H1 (cell line): ENCODE data around the gene STARD3. TPM values are rescaled to one million over a fixed set of nuclear protein-coding genes. Genes with fewer than 3 reads are reported as not detected.

Experiments
- CTCF ChIA-PET: fragments of 300-600 bp; sonication (Branson Sonifier 250); formaldehyde crosslinking; loops from one replicate; lab custom pipeline; 2021; ENCODE audit not compliant: partially characterized antibody; lab: Charles Lee
- POLR2A ChIA-PET: fragments of 300-600 bp; sonication (Branson Sonifier 250); formaldehyde crosslinking; loops from one replicate; lab custom pipeline; 2021; ENCODE audit warnings: inconsistent platforms; ENCODE audit not compliant: partially characterized antibody; lab: Charles Lee
- DNase-seq, 2 experiments: peaks; one replicate each; pipeline versions ENCODE4 v3.0.0 to v3.0.0-alpha.2; 2010 to 2022; ENCODE audit warnings: low spot score in 2 of 2, low read depth in 1 of 2, mixed read lengths in 1 of 2
- FAIRE-seq: peaks from 2 replicates; lab custom pipeline; 2011; peaks lifted over from hg19 to GRCh38; lab: Jason Lieb, UNC
- H2AFZ ChIP-seq: 2 replicates; pipeline ENCODE4 v1.8.1; 2012; ENCODE audit warnings: low read length, inconsistent platforms
- H2AK5ac ChIP-seq: 2 replicates; pipeline ENCODE4 v1.6.1; 2013; ENCODE audit warnings: low read depth, low read length
- H2BK120ac ChIP-seq: replicated peaks from 2 replicates; pipeline ENCODE3; 2013; ENCODE audit warnings: low read depth, low read length, inconsistent platforms
- H2BK12ac ChIP-seq: 2 replicates; pipeline ENCODE4 v1.6.1; 2013; ENCODE audit warnings: low read depth, low read length
- H2BK15ac ChIP-seq: 2 replicates; pipeline ENCODE4 v1.6.1; 2013; ENCODE audit warnings: low read length
- H2BK20ac ChIP-seq: 2 replicates; pipeline ENCODE4 v1.6.1; 2013; ENCODE audit warnings: low read length
- H2BK5ac ChIP-seq: 2 replicates; pipeline ENCODE4 v1.6.1; 2013; ENCODE audit warnings: low read depth, low read length
- H3K14ac ChIP-seq: 2 replicates; pipeline ENCODE4 v1.6.1; 2013; ENCODE audit warnings: inconsistent platforms; ENCODE audit not compliant: insufficient read length
- H3K18ac ChIP-seq: 2 replicates; pipeline ENCODE4 v1.6.1; 2013; ENCODE audit warnings: low read length; ENCODE audit errors: extremely low read depth
- H3K23ac ChIP-seq: 2 replicates; pipeline ENCODE4 v1.6.1; 2013; ENCODE audit warnings: inconsistent platforms; ENCODE audit not compliant: insufficient read length
- H3K23me2 ChIP-seq: 2 replicates; pipeline ENCODE4 v1.6.1; 2013; ENCODE audit warnings: low read depth, low read length
- H3K27ac ChIP-seq: 2 replicates; pipeline ENCODE4 v1.6.1; 2011; ENCODE audit warnings: low read depth, low read length, inconsistent platforms
- H3K27me3 ChIP-seq, 4 experiments: replicated peaks in 1 of 4; 1 replicate in 1 of 4; 2 replicates in 3 of 4; pipeline versions ENCODE4 v1.6.1 to v1.8.1; 2011 to 2013; ENCODE audit warnings: low read length in 3 of 4, mild to moderate bottlenecking in 3 of 4, inconsistent platforms in 2 of 4, mixed read lengths in 2 of 4, moderate library complexity in 1 of 4; ENCODE audit not compliant: control insufficient read depth in 3 of 4, insufficient read depth in 3 of 4; ENCODE audit errors: extremely low read depth in 1 of 4
- H3K36me3 ChIP-seq, 4 experiments: 2 replicates each; pipeline versions ENCODE4 v1.6.1 to v1.8.1; 2011 to 2013; ENCODE audit warnings: mild to moderate bottlenecking in 4 of 4, low read length in 3 of 4, moderate library complexity in 2 of 4, control low read depth in 1 of 4, inconsistent platforms in 1 of 4; ENCODE audit not compliant: insufficient read depth in 4 of 4, control insufficient read depth in 2 of 4
- H3K4ac ChIP-seq: replicated peaks from 2 replicates; pipeline ENCODE3; 2013; ENCODE audit warnings: low read length, low read depth, mixed read lengths, inconsistent platforms; ENCODE audit not compliant: insufficient read length
- H3K4me1 ChIP-seq, 4 experiments: replicated peaks in 1 of 4; 1 replicate in 1 of 4; 2 replicates in 3 of 4; pipeline versions ENCODE4 v1.6.1 to v1.8.1; 2011 to 2013; ENCODE audit warnings: low read length in 3 of 4, inconsistent platforms in 2 of 4, mixed read lengths in 1 of 4; ENCODE audit not compliant: insufficient read depth in 4 of 4, control insufficient read depth in 3 of 4
- H3K4me2 ChIP-seq, 2 experiments: 2 replicates each; pipeline versions ENCODE4 v1.6.1 to v1.8.1; 2011 to 2013; ENCODE audit warnings: low read depth in 2 of 2, low read length in 2 of 2, control low read depth in 1 of 2, inconsistent platforms in 1 of 2, mild to moderate bottlenecking in 1 of 2; ENCODE audit not compliant: insufficient read depth in 1 of 2
- H3K4me3 ChIP-seq, 4 experiments: fragments of 200-600, 300-600 bp in 1 of 4; sonication (generic), shearing (Covaris generic), sonication (Bioruptor Twin) in 1 of 4; 2 replicates each; pipeline versions ENCODE4 v1.5.1 to v1.8.1; 2011 to 2016; ENCODE audit warnings: low read length in 4 of 4, low read depth in 3 of 4, control low read depth in 2 of 4, inconsistent platforms in 2 of 4, mild to moderate bottlenecking in 2 of 4, mixed read lengths in 1 of 4, moderate library complexity in 1 of 4; ENCODE audit not compliant: insufficient read depth in 2 of 4; ENCODE audit errors: extremely low read depth in 1 of 4
- H3K56ac ChIP-seq: replicated peaks from 2 replicates; pipeline ENCODE3; 2013; ENCODE audit warnings: low read depth, mild to moderate bottlenecking, mixed read lengths, low read length, inconsistent platforms; ENCODE audit not compliant: insufficient read length
- H3K79me1 ChIP-seq: 2 replicates; pipeline ENCODE4 v1.6.1; 2013; ENCODE audit warnings: low read depth, low read length, control low read depth
- H3K79me2 ChIP-seq, 2 experiments: 2 replicates each; pipeline versions ENCODE4 v1.6.1 to v1.8.1; 2012 to 2013; ENCODE audit warnings: low read length in 2 of 2, mild to moderate bottlenecking in 2 of 2, inconsistent platforms in 1 of 2; ENCODE audit not compliant: insufficient read depth in 2 of 2, control insufficient read depth in 1 of 2
- H3K9ac ChIP-seq, 4 experiments: replicated peaks in 1 of 4; 1 replicate in 1 of 4; 2 replicates in 3 of 4; pipeline versions ENCODE4 v1.6.1 to v1.8.1; 2011 to 2013; ENCODE audit warnings: low read depth in 3 of 4, low read length in 3 of 4, control low read depth in 2 of 4, mild to moderate bottlenecking in 2 of 4, moderate library complexity in 2 of 4, inconsistent platforms in 1 of 4; ENCODE audit errors: extremely low read depth in 1 of 4
- H3K9me3 ChIP-seq, 2 experiments: 2 replicates each; pipeline versions ENCODE4 v1.6.1 to v1.8.1; 2012 to 2013; ENCODE audit warnings: mild to moderate bottlenecking in 2 of 2, moderate library complexity in 2 of 2, control low read depth in 1 of 2, inconsistent platforms in 1 of 2, low read depth in 1 of 2, low read length in 1 of 2, mixed read lengths in 1 of 2; ENCODE audit not compliant: insufficient read depth in 2 of 2
- H4K20me1 ChIP-seq, 2 experiments: replicated peaks in 1 of 2; 2 replicates each; pipeline versions ENCODE3 to v1.8.1; 2011 to 2013; ENCODE audit warnings: inconsistent platforms in 2 of 2, low read length in 2 of 2, mild to moderate bottlenecking in 1 of 2; ENCODE audit not compliant: insufficient read depth in 2 of 2, control insufficient read depth in 1 of 2
- H4K5ac ChIP-seq: 2 replicates; pipeline ENCODE4 v1.6.1; 2013; ENCODE audit warnings: low read length, low read depth, mixed read lengths, inconsistent platforms; ENCODE audit not compliant: insufficient read length
- H4K8ac ChIP-seq: 2 replicates; pipeline ENCODE4 v1.8.0; 2013; ENCODE audit warnings: mild to moderate bottlenecking, moderate library complexity, low read length, inconsistent platforms; ENCODE audit not compliant: insufficient read depth; ENCODE audit errors: extremely low read depth
- H4K91ac ChIP-seq: replicated peaks from 2 replicates; pipeline ENCODE3; 2013; ENCODE audit warnings: low read length, mixed read lengths, inconsistent platforms; ENCODE audit not compliant: insufficient read length
- ASH2L ChIP-seq: fragments of 200-600, 300-600 bp; sonication (generic); IDR thresholded peaks from one replicate; pipeline ENCODE4 v1.7.1; 2017; ENCODE audit warnings: low read length
- BACH1 ChIP-seq: IDR thresholded peaks from 2 replicates; pipeline ENCODE4 v1.6.1; 2012; ENCODE audit warnings: low read length, improper control_type of control experiment
- EZH2 ChIP-seq: fragments of 200-600 bp; sonication (generic); IDR thresholded peaks from 2 replicates; pipeline ENCODE4 v1.7.1; 2012; ENCODE audit warnings: low read depth, mild to moderate bottlenecking, moderate library complexity, low read length, inconsistent platforms; ENCODE audit not compliant: severe bottlenecking
- HDAC6 ChIP-seq: IDR thresholded peaks from one replicate; pipeline ENCODE4 v1.7.1; 2012; ENCODE audit warnings: low read depth, mild to moderate bottlenecking, inconsistent platforms, low read length, moderate library complexity
- POLR2A ChIP-seq, 2 experiments: IDR thresholded peaks; 1 replicate in 1 of 2; 2 replicates in 1 of 2; pipeline ENCODE4 v1.6.1; 2011; ENCODE audit warnings: low read depth in 2 of 2, low read length in 2 of 2, mild to moderate bottlenecking in 2 of 2; ENCODE audit errors: control extremely low read depth in 1 of 2
- RAD21 ChIP-seq, 2 experiments: IDR thresholded peaks in 1 of 2; conservative IDR thresholded peaks in 1 of 2; 2 replicates each; pipeline ENCODE4 v1.6.1; 2011; ENCODE audit warnings: low read depth in 2 of 2, low read length in 2 of 2, improper control_type of control experiment in 1 of 2, inconsistent platforms in 1 of 2, mild to moderate bottlenecking in 1 of 2, moderate library complexity in 1 of 2
- WGBS, 2 experiments: shearing (Covaris generic) in 1 of 2; methylation state at CpG; one replicate each; pipeline versions ENCODE4 v1.1.6 to v1.1.7; 2013 to 2015; ENCODE audit warnings: low lambda C conversion rate in 2 of 2, mixed read lengths in 2 of 2, inconsistent platforms in 1 of 2, low coverage in 1 of 2, missing lambda C conversion rate in 1 of 2; ENCODE audit not compliant: insufficient replicate concordance in 2 of 2, insufficient coverage in 1 of 2, insufficient read length in 1 of 2; ENCODE audit errors: extremely low coverage in 1 of 2, missing lambda C conversion rate in 1 of 2; 5-methylcytosine and 5-hydroxymethylcytosine counted together
- polyA plus RNA-seq, 7 experiments: library from polyadenylated mRNA; depleted of rRNA in 3 of 7; stranded (reverse) in 5 of 7; unstranded in 2 of 7; fragments of >200 nt in 5 of 7; fragments of 200-250 nt in 2 of 7; gene quantifications; 1 replicate in 5 of 7; 2 replicates in 1 of 7; 4 replicates in 1 of 7; pipeline versions ENCODE4 v1.2.1 to v1.2.3, GENCODE V29; 2011 to 2013; ENCODE audit warnings: missing spikeins in 2 of 7, mixed read lengths in 2 of 7
- total RNA-seq: library from RNA; stranded (reverse); fragmentation: NEBNext Ultra II Directional; extraction: Animal tissue kit (Norgen Biotek cat#: 25700); gene quantifications from 2 replicates; pipeline ENCODE4 v1.2.1, GENCODE V29; 2021
- TF ChIP-seq, protein P1 (sequence below), 3 experiments: IDR thresholded peaks; 1 replicate in 2 of 3; 2 replicates in 1 of 3; pipeline versions ENCODE4 v1.5.1 to v1.6.1; 2011; ENCODE audit warnings: low read length in 3 of 3, mild to moderate bottlenecking in 3 of 3, inconsistent platforms in 2 of 3, low read depth in 1 of 3, moderate library complexity in 1 of 3; ENCODE audit not compliant: insufficient read depth in 1 of 3; ENCODE audit errors: control extremely low read depth in 1 of 3

Gene STARD3
- total and polyA plus RNA-seq, 2 of the 8 experiments (the other 6 are each of a cell fraction or from before 2014, with no cell fraction given), result 47.6 to 80.3 TPM

DNA sequence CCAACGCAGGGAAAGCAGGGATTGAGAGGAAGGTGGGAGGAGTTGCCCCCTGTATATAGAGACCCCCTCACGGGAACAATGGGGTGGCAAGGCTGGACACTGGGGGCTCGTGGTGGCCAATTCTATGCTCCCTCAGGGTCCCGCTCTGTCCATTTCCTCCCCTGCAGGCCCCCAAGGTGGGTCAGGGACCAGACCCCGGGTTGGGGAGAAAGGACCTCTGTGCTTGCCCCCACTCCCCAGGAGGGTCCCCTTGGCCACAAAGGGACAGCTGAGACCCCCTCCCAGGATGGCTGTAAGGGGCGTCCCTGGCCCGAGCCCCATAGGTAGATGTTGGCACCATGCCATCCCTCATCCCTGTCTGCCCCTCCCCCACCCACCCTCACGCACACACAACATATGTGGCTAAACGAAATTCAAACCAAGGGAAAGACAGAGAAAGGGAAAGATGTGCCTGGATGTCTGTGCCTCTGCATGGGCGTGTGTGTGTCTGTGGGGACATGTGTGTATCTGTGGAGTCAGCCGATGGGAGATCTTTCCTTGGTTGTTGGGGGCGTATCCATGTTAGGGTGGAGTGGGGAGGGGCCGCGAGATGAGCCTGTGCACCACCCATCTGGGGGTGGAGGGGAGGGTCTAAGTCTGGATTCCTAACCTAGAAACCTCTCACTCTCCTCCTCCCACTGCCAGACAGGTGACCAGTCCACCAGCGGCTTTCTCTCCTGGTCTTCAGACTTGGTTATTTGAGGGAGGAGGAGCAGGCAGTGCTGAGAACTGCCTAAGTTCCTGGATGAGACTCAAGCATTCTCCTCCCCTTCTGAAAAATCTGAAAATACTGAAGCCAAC lies 28.6 kb upstream of the STARD3 start:
- POLR2A ChIA-PET, result interaction anchor here (0.7 to 1.3 kb wide), 2 partner anchors 10 to 67 kb away, joined by 3 read pairs; no protein-coding TSS in a partner anchor
- TF ChIP-seq, protein P1, sequence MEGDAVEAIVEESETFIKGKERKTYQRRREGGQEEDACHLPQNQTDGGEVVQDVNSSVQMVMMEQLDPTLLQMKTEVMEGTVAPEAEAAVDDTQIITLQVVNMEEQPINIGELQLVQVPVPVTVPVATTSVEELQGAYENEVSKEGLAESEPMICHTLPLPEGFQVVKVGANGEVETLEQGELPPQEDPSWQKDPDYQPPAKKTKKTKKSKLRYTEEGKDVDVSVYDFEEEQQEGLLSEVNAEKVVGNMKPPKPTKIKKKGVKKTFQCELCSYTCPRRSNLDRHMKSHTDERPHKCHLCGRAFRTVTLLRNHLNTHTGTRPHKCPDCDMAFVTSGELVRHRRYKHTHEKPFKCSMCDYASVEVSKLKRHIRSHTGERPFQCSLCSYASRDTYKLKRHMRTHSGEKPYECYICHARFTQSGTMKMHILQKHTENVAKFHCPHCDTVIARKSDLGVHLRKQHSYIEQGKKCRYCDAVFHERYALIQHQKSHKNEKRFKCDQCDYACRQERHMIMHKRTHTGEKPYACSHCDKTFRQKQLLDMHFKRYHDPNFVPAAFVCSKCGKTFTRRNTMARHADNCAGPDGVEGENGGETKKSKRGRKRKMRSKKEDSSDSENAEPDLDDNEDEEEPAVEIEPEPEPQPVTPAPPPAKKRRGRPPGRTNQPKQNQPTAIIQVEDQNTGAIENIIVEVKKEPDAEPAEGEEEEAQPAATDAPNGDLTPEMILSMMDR (IDR thresholded peaks at IDR 0.05; ENCODE audit: control extremely low read depth in 1 of 3, insufficient read depth in 1 of 3, low read depth in 1 of 3, low read length in 3 of 3), result no peak
- TF ChIP-seq EZH2, result peak; percentile 53
- no peak for TF ChIP-seq HDAC6
- no peak for TF ChIP-seq RAD21 (IDR thresholded peaks at IDR 0.05 in 1 of 2, conservative IDR thresholded peaks at IDR 0.05 in 1 of 2; ENCODE audit: low read depth in 2 of 2, low read length in 2 of 2)
- no peak for TF ChIP-seq POLR2A (IDR thresholded peaks at IDR 0.05; ENCODE audit: control extremely low read depth in 1 of 2, low read depth in 2 of 2, low read length in 2 of 2)
- TF ChIP-seq ASH2L, result no peak
- TF ChIP-seq BACH1, result no peak
- Histone ChIP-seq H3K36me3 (no peaks in the 10 kb centered on the region), H3K9ac (no peak overlapping the region), H3K4me3 (peak overlapping the region in 1 of 4 experiments; percentile 12; a peak in 1 of 8 replicates), H4K5ac (no peak overlapping the region), H3K4me2 (peak overlapping the region; percentile 90; a peak in 3 of 4 replicates), H2AFZ (no peak overlapping the region), H3K79me1 (no peaks in the 10 kb centered on the region), H2BK5ac (no peak overlapping the region), H3K27ac (no peak overlapping the region), H2BK12ac (no peak overlapping the region), H3K23ac (no peak overlapping the region), H2BK120ac (no peak overlapping the region), H3K14ac (no peak overlapping the region), H3K23me2 (peaks cover 14% of the 10 kb centered on the region; the same call in 1 of the 2 replicates), H3K27me3 (peaks cover 55 to 89% (median 73%) of the 10 kb centered on the region in 4 experiments), H3K79me2 (no peaks in the 10 kb centered on the region), H4K91ac (no peak overlapping the region), H3K4ac (no peak overlapping the region), H3K18ac (no peak overlapping the region; the same call in 1 of the 2 replicates), H4K20me1 (peaks cover 0 to 6% of the 10 kb centered on the region in 2 experiments), H2BK20ac (no peak overlapping the region), H3K4me1 (peaks cover 0 to 36% (median 18%) of the 10 kb centered on the region in 4 experiments; a peak in 6 of 7 replicates), H4K8ac (no peak overlapping the region), H2AK5ac (no peak overlapping the region), H3K9me3 (no peaks in the 10 kb centered on the region), H2BK15ac (no peak overlapping the region), H3K56ac (no peak overlapping the region)
- WGBS, 2 experiments, result 18% methylated on average over 14 of the region's 15 CpGs; no CpG with 5 or more reads in 1 of the 2 experiments
- CTCF ChIA-PET, result interaction anchor here (10.7 to 19.1 kb wide), 2 partner anchors 13 to 60 kb away, joined by 140 to 310 read pairs; partner anchors contain the start of gene PPP1R1B
- DNase-seq (peak in 1 of 2 experiments; percentile 49), FAIRE-seq (no peak)
